NB4 (cell line): ENCODE data around the gene CCDC40.

ENCODE experiments used
- CTCF ChIP-seq: IDR thresholded peaks from one replicate; pipeline ENCODE4 v1.5.1; 2012; ENCODE audit warnings: low read depth, low read length
- MAX ChIP-seq: IDR thresholded peaks from 2 replicates; pipeline ENCODE4 v1.6.1; 2011; ENCODE audit warnings: low read depth, low read length
- POLR2A ChIP-seq: IDR thresholded peaks from 2 replicates; pipeline ENCODE4 v1.6.1; 2011; ENCODE audit warnings: mild to moderate bottlenecking; ENCODE audit not compliant: insufficient read length; ENCODE audit errors: extremely low read depth

- TF ChIP-seq CTCF (no peak), POLR2A (no peak), MAX (no peak)
Observed at GRCh38 chr17:80109713-80110446, 73.4 kb downstream of the CCDC40 start.
